Lower lobe of right lung (tissue), 2 donors: ENCODE results near the gene AMMECR1. TPM values are rescaled to one million over a fixed set of nuclear protein-coding genes. Genes with fewer than 3 reads are reported as not detected.

Experiments used
- ATAC-seq, 2 donors: fragments of 200-7000 bp; cut with Tn5 transposase; one replicate each; pipeline ENCODE4 v1.9.1; 2020 to 2022; ENCODE audit warnings: mild to moderate bottlenecking in 2 of 2, moderate library complexity in 2 of 2
- DNase-seq: peaks from one replicate; pipeline ENCODE4 v3.0.0-alpha.2; 2020
- H3K27ac ChIP-seq: fragments of 200-600 bp; one replicate; pipeline ENCODE4 v1.8.0; 2022
- H3K27me3 ChIP-seq: fragments of 200-600 bp; one replicate; pipeline ENCODE4 v1.8.0; 2022; ENCODE audit warnings: low read depth
- H3K36me3 ChIP-seq: fragments of 200-600 bp; one replicate; pipeline ENCODE4 v1.8.0; 2022; ENCODE audit warnings: mild to moderate bottlenecking
- H3K4me1 ChIP-seq: fragments of 200-600 bp; one replicate; pipeline ENCODE4 v1.8.0; 2022
- H3K4me3 ChIP-seq: fragments of 200-600 bp; one replicate; pipeline ENCODE4 v1.8.0; 2022; ENCODE audit warnings: mild to moderate bottlenecking
- H3K9me3 ChIP-seq: fragments of 200-600 bp; one replicate; pipeline ENCODE4 v1.8.0; 2022
- CTCF ChIP-seq: fragments of 200-600 bp; IDR thresholded peaks from one replicate; pipeline ENCODE4 v1.8.0; 2022; ENCODE audit warnings: antibody characterized with exemption, mild to moderate bottlenecking
- intact Hi-C: fragments of 100-400 bp; cut with DNase I; formaldehyde crosslinking; loops from one replicate; pipeline ENCODE4 v1.11.0; 2022
- total RNA-seq: library from RNA; stranded (reverse); fragmentation: NEBNext Ultra II Directional; extraction: Animal tissue kit (Norgen Biotek cat#: 25700); gene quantifications from one replicate; pipeline ENCODE4 v1.2.1, GENCODE V29; 2021
- donor health status: DM: no; HTN: yes; CAD: no; lungs with severe emphysema.

Gene AMMECR1
- total RNA-seq, 1 donor from 2014 or later: 6.5 TPM

- H3K4me1 ChIP-seq: peaks cover 6% of the 10 kb centered on the region
- H3K9me3 ChIP-seq: no peaks in the 10 kb centered on the region
- ATAC-seq: no peak
- no peak for DNase-seq
- H3K4me3 ChIP-seq: no peak overlapping the region
- no peaks in the 10 kb centered on the region for H3K36me3 ChIP-seq
- H3K27ac ChIP-seq: no peak overlapping the region
- intact Hi-C loops: no loop called here
- TF ChIP-seq CTCF: no peak
- no peaks in the 10 kb centered on the region for H3K27me3 ChIP-seq
Observed at GRCh38 chrX:110145311-110145710, 172.6 kb downstream of the AMMECR1 start.

Other genes starting within 250 kb of the AMMECR1 start
- gene RTL9, start 40.8 kb upstream of the AMMECR1 start, total RNA-seq: not detected